Measurements from ENCODE around the gene AP3D1. TPM values are rescaled to one million over a fixed set of nuclear protein-coding genes. Genes with fewer than 3 reads are reported as not detected.

The AP3D1 gene
- total and polyA plus RNA-seq, 2 donors (not counting 3 experiments of a cell fraction or from before 2014, with no cell fraction given), result 130 to 137 TPM

GRCh38 chr19:2129892-2130770, 21.2 kb downstream of the AP3D1 start:
- no peak overlapping the region for H3K9ac ChIP-seq (replicated peaks; ENCODE audit: extremely low read depth, insufficient read depth, low read length)
- FAIRE-seq, result no peak

More at GRCh38 chr19:2129892-2130770, 21.2 kb downstream of the AP3D1 start:
- POLR2A ChIA-PET, result no interaction called here
- intact Hi-C loops (cut with micrococcal nuclease) (no loop called here), dilution Hi-C loops (cut with MboI; ENCODE audit: extremely low pct_ligation_motif_present, low sequenced_read_pairs) (no loop called here)
- Histone ChIP-seq H3K4me1 (ENCODE audit: control insufficient read depth, extremely low read depth, insufficient read depth, low read length) (no peaks in the 10 kb centered on the region), H3K79me2 (ENCODE audit: control insufficient read depth, insufficient read depth, low read length) (peaks cover 4% of the 10 kb centered on the region), H3K27me3 (ENCODE audit: control insufficient read depth in 2 of 2, insufficient read depth in 2 of 2, low read length in 2 of 2) (no peaks in the 10 kb centered on the region), H3K9me3 (replicated peaks; ENCODE audit: control insufficient read depth, insufficient read depth, low read length) (no peaks in the 10 kb centered on the region), H3K27ac (ENCODE audit: insufficient read depth, low read depth, low read length) (no peak overlapping the region), H3K9me1 (replicated peaks; ENCODE audit: control insufficient read depth, extremely low read depth, insufficient read depth, low read length) (no peaks in the 10 kb centered on the region), H3K36me3 (ENCODE audit: control insufficient read depth in 2 of 2, extremely low read depth in 1 of 2, insufficient read depth in 2 of 2, low read length in 2 of 2) (peaks cover 6 to 53% of the 10 kb centered on the region in 2 experiments), H3K4me2 (ENCODE audit: insufficient read depth, low read length) (no peak overlapping the region), H4K20me1 (replicated peaks; ENCODE audit: control insufficient read depth, extremely low read depth, insufficient read depth, low read length) (no peaks in the 10 kb centered on the region), H2AFZ (ENCODE audit: low read depth, low read length) (no peak overlapping the region), H3K4me3 (replicated peaks in 1 of 3; ENCODE audit: insufficient read depth in 1 of 3, low read depth in 1 of 3, low read length in 3 of 3) (no peak overlapping the region)
- DNase-seq (ENCODE audit: low read depth, low spot score), result no peak
- TF ChIP-seq MYC (IDR thresholded peaks at IDR 0.05; ENCODE audit: low read depth, low read length), result no peak
- TF ChIP-seq JUN (IDR thresholded peaks at IDR 0.05; ENCODE audit: borderline replicate concordance, insufficient read depth, insufficient read length, low read depth), result no peak
- TF ChIP-seq MAX (IDR thresholded peaks at IDR 0.05; ENCODE audit: insufficient read depth, insufficient read length), result no peak
- TF ChIP-seq POLR2AphosphoS5 (IDR thresholded peaks at IDR 0.05; ENCODE audit: insufficient read depth, low read depth, low read length), result no peak
- no peak for TF ChIP-seq EZH2 (IDR thresholded peaks at IDR 0.05; ENCODE audit: borderline replicate concordance, low read depth, low read length, severe bottlenecking)
- no peak for TF ChIP-seq CTCF (IDR thresholded peaks at IDR 0.05; ENCODE audit: extremely low read depth in 1 of 2, insufficient read depth in 1 of 2, low read depth in 1 of 2, low read length in 2 of 2)
- TF ChIP-seq GATA2 (IDR thresholded peaks at IDR 0.05; ENCODE audit: insufficient read depth, insufficient read length, low read depth, low read length), result no peak
- no peak for TF ChIP-seq POLR2A (IDR thresholded peaks at IDR 0.05; ENCODE audit: low read depth, low read length)
- TF ChIP-seq FOS (IDR thresholded peaks at IDR 0.05; ENCODE audit: borderline replicate concordance, insufficient read depth, low read length), result no peak
- no TSS peak for BruUV-seq (replicated peaks)
- CTCF ChIA-PET, result no interaction called here

Data from endothelial cell of umbilical vein (primary cell).